OCI-LY7 (cell line): ENCODE results near the gene DENND1A.

Source experiments
- EZH2phosphoT487 ChIP-seq: fragments of 200-600 bp; sonication (generic); IDR thresholded peaks from 2 replicates; pipeline ENCODE4 v1.6.1; 2018; ENCODE audit warnings: low read depth, borderline replicate concordance, mild to moderate bottlenecking, mixed run types, antibody characterized with exemption, low read length, moderate library complexity, mixed read lengths
- TF ChIP-seq, protein P1 (sequence below): fragments of 200-600 bp; sonication (generic); conservative IDR thresholded peaks from 2 replicates; pipeline ENCODE4 v1.5.1; 2014; ENCODE audit warnings: mild to moderate bottlenecking, antibody characterized with exemption, low read length, moderate library complexity, mixed read lengths

DNA sequence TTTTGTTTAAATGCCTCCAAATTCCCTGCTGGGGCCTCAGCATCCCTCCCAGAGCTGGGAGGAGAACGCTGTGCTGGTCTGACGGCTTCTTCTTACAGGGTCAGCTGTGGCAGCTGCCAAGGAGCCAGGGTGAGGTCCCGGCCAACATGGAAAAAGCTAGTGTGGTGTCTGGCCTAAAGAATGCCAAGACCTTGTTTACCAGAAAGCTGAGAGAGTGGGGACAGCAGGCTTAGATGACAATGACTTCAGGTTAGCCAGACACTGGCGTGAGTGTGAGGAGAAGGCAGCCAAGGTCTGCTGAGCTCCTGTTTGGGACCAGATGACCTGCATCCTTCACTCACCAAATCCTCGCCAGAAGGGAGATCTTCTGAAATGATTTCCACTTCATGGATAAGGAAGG lies 461.4 kb downstream of the DENND1A start:
- TF ChIP-seq, protein P1, sequence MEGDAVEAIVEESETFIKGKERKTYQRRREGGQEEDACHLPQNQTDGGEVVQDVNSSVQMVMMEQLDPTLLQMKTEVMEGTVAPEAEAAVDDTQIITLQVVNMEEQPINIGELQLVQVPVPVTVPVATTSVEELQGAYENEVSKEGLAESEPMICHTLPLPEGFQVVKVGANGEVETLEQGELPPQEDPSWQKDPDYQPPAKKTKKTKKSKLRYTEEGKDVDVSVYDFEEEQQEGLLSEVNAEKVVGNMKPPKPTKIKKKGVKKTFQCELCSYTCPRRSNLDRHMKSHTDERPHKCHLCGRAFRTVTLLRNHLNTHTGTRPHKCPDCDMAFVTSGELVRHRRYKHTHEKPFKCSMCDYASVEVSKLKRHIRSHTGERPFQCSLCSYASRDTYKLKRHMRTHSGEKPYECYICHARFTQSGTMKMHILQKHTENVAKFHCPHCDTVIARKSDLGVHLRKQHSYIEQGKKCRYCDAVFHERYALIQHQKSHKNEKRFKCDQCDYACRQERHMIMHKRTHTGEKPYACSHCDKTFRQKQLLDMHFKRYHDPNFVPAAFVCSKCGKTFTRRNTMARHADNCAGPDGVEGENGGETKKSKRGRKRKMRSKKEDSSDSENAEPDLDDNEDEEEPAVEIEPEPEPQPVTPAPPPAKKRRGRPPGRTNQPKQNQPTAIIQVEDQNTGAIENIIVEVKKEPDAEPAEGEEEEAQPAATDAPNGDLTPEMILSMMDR = no peak
- no peak for TF ChIP-seq EZH2phosphoT487
